Psoas muscle (tissue), 8 donors: ENCODE results near the gene PYGM. TPM values are rescaled to one million over a fixed set of nuclear protein-coding genes. Genes with fewer than 3 reads are reported as not detected.

Source experiments
- ATAC-seq, 4 donors: fragments of 200-7000 bp; cut with Tn5 transposase; one replicate each; pipeline ENCODE4 v1.9.1; 2020; ENCODE audit warnings: moderate library complexity in 3 of 4, mild to moderate bottlenecking in 2 of 4
- DNase-seq, 2 donors: peaks; one replicate each; pipeline ENCODE4 v3.0.0-alpha.2; 2020
- H3K27ac ChIP-seq: fragments of 200-600 bp; one replicate; pipeline ENCODE4 v1.8.0; 2022
- H3K27me3 ChIP-seq, 3 donors: fragments of 200-600 bp in 1 of 3; one replicate each; pipeline versions ENCODE4 v1.6.1 to v1.8.0; 2013 to 2022; ENCODE audit warnings: low read length in 2 of 3, mild to moderate bottlenecking in 2 of 3, moderate library complexity in 1 of 3; ENCODE audit not compliant: insufficient read depth in 3 of 3
- H3K36me3 ChIP-seq, 2 donors: fragments of 200-600 bp in 1 of 2; one replicate each; pipeline versions ENCODE4 v1.6.1 to v1.8.0; 2013 to 2022; ENCODE audit warnings: low read depth in 1 of 2, mild to moderate bottlenecking in 1 of 2, moderate library complexity in 1 of 2; ENCODE audit not compliant: insufficient read depth in 1 of 2
- H3K4me1 ChIP-seq: fragments of 200-600 bp; one replicate; pipeline ENCODE4 v1.8.0; 2022
- H3K4me3 ChIP-seq: fragments of 200-600 bp; one replicate; pipeline ENCODE4 v1.8.0; 2022; ENCODE audit warnings: mild to moderate bottlenecking
- H3K9me3 ChIP-seq: fragments of 200-600 bp; one replicate; pipeline ENCODE4 v1.8.0; 2022
- CTCF ChIP-seq: fragments of 200-600 bp; IDR thresholded peaks from one replicate; pipeline ENCODE4 v1.8.0; 2022; ENCODE audit warnings: antibody characterized with exemption
- WGBS, 3 donors: extraction: QIAGEN DNeasy Blood & Tissue Kit; methylation state at CpG; one replicate each; pipeline versions ENCODE4 v1.1.6 to v1.1.7; 2013; 5-methylcytosine and 5-hydroxymethylcytosine counted together
- intact Hi-C, 2 donors: fragments of 100-400 bp; cut with DNase I; formaldehyde crosslinking; loops; one replicate each; pipeline versions ENCODE4 v1.11.0 to v1.14.2; 2022
- polyA plus RNA-seq, 3 donors: library from polyadenylated mRNA; stranded (reverse); fragments of 200-250 nt; gene quantifications; one replicate each; pipeline ENCODE4 v1.2.3, GENCODE V29; 2013
- total RNA-seq, 4 donors: library from RNA; stranded (reverse); fragmentation: NEBNext Ultra II Directional in 2 of 4; extraction: Animal tissue kit (Norgen Biotek cat#: 25700) in 2 of 4; gene quantifications; one replicate each; pipeline versions ENCODE4 v1.2.1 to v1.2.4, GENCODE V29; 2021 to 2023
- donor health status: healthy with polysubstance abuse.
- donor health status: DM: no; HTN: no; CAD: no; lungs with moderate emphysema.
- donor health status: Bipolar disorder and iron deficiency.
- donor health status: healthy.
- donor health status: DM: yes; HTN: yes; CAD: no.
- donor health status: DM: no; HTN: no; CAD: no.
- donor health status: DM: no; HTN: no; CAD: no.
- donor health status: DM: yes; HTN: yes; CAD: no.

The PYGM gene
- total and polyA plus RNA-seq, 7 donors: 511 to 2,203 (median 1,729) TPM

- ATAC-seq: no peak
- H3K36me3 ChIP-seq: peaks cover 0 to 21% of the 10 kb centered on the region in 2 donors
- 73 to 84% (median 82%) methylated on average over 16 to 19 of the region's 19 CpGs for WGBS, 3 donors
These were observed 36.4 kb upstream of the PYGM start for GRCh38 chr11:64796047-64796756.

GRCh38 chr11:64794526-64794925 lies 34.8 kb upstream of the PYGM start:
- Histone ChIP-seq H3K4me1 (no peaks in the 10 kb centered on the region), H3K9me3 (no peaks in the 10 kb centered on the region), H3K27ac (no peak overlapping the region), H3K27me3 (no peaks in the 10 kb centered on the region), H3K36me3 (peaks cover 0 to 33% of the 10 kb centered on the region in 2 donors), H3K4me3 (no peak overlapping the region)
- ATAC-seq (no peak), DNase-seq (no peak)
- TF ChIP-seq CTCF: no peak
- intact Hi-C loops: no loop called here
- 93 to 94% (median 94%) methylated on average over 10 of the region's 10 CpGs for WGBS, 3 donors

More at GRCh38 chr11:64796047-64796756, 36.4 kb upstream of the PYGM start:
- Histone ChIP-seq H3K4me1 (no peaks in the 10 kb centered on the region), H3K27me3 (no peaks in the 10 kb centered on the region), H3K27ac (no peak overlapping the region), H3K4me3 (no peak overlapping the region), H3K9me3 (no peaks in the 10 kb centered on the region)
- peak in 1 of 2 donors; percentile 33 for DNase-seq
- TF ChIP-seq CTCF: no peak
- intact Hi-C loops: no loop called here

GRCh38 chr11:64793271-64794160 lies 33.7 kb upstream of the PYGM start:
- Histone ChIP-seq H3K36me3 (peaks cover 0 to 31% of the 10 kb centered on the region in 2 donors), H3K4me3 (no peak overlapping the region), H3K27ac (peak overlapping the region; percentile 9), H3K9me3 (no peaks in the 10 kb centered on the region), H3K4me1 (no peaks in the 10 kb centered on the region), H3K27me3 (no peaks in the 10 kb centered on the region)
- intact Hi-C loops: no loop called here
- no peak for TF ChIP-seq CTCF
- ATAC-seq: no peak
- whole genome bisulfite sequencing, 3 donors: 60 to 62% (median 60%) methylated on average over 11 of the region's 11 CpGs
- DNase-seq: peak in 1 of 2 donors; percentile 51

- H3K4me3 ChIP-seq: no peak overlapping the region
- H3K4me1 ChIP-seq: no peaks in the 10 kb centered on the region
- no peak for TF ChIP-seq CTCF
- no peak overlapping the region for H3K27ac ChIP-seq
- no peaks in the 10 kb centered on the region for H3K9me3 ChIP-seq
- no peaks in the 10 kb centered on the region for H3K27me3 ChIP-seq
- DNase-seq: peak in 1 of 2 donors; percentile 9
- intact Hi-C loops: no loop called here
- 89 to 95% (median 91%) methylated on average over 4 of the region's 4 CpGs for WGBS, 3 donors
- no peak for ATAC-seq
- peaks cover 0 to 31% of the 10 kb centered on the region in 2 donors for H3K36me3 ChIP-seq
These were observed 32.7 kb upstream of the PYGM start for GRCh38 chr11:64792482-64792881.
